ENCODE results near the gene ADARB1. TPM values are rescaled to one million over a fixed set of nuclear protein-coding genes. Genes with fewer than 3 reads are reported as not detected.

ADARB1 gene
- polyA plus RNA-seq, 1 donor (not counting 4 experiments of a cell fraction or from before 2014, with no cell fraction given) = 13.0 TPM

DNA sequence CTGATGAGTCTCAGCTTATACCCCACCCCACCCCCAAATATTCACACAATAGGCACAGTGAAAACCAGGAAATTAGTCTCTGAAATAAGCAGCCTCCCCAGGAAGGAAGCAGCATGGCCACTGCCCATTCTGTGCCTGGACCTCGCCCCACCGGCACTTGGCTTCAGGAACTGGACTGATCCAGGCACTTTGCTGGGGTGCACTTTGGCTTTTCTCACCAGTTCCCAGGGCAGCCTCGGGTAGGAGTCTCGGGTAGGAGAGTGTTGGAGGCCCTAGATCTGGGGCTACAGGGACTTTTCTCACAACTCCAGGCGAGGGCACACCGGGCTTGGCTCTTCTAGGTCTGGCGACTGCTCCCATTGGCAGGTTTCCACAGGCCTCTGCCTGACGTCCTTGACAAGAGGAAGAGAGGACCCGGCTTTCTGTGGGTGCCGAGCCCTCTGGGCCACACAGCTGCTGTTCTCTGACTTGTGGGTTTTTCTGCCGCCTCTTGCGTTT is 18.7 kb downstream of the ADARB1 start:
- no peak overlapping the region for H3K27ac ChIP-seq (ENCODE audit: control insufficient read depth, insufficient read depth, low read length)
- FAIRE-seq = no peak

GRCh38 chr21:45094412-45094811 is 20.0 kb downstream of the ADARB1 start:
- Histone ChIP-seq H3K4me2 (ENCODE audit: control insufficient read depth, extremely low read depth, insufficient read depth, low read depth, low read length) (no peak overlapping the region), H3K27me3 (ENCODE audit: control insufficient read depth, extremely low read depth, insufficient read depth, low read length) (no peaks in the 10 kb centered on the region), H3K27ac (ENCODE audit: control insufficient read depth, insufficient read depth, low read length) (no peak overlapping the region), H3K9me3 (ENCODE audit: control insufficient read depth, low read depth, low read length) (no peaks in the 10 kb centered on the region), H3K9ac (ENCODE audit: control insufficient read depth, extremely low read depth, insufficient read depth, low read length) (no peak overlapping the region), H3K9me1 (ENCODE audit: control insufficient read depth, extremely low read depth, insufficient read depth, low read length) (no peaks in the 10 kb centered on the region), H4K20me1 (ENCODE audit: control insufficient read depth, extremely low read depth, insufficient read depth, low read length) (peaks cover 6% of the 10 kb centered on the region), H3K4me1 (ENCODE audit: control insufficient read depth, extremely low read depth, insufficient read depth, low read length) (peaks cover 5% of the 10 kb centered on the region), H3K36me3 (ENCODE audit: control insufficient read depth in 2 of 2, extremely low read depth in 1 of 2, insufficient read depth in 2 of 2, low read length in 2 of 2) (peaks cover 0 to 4% of the 10 kb centered on the region in 2 experiments), H2AFZ (ENCODE audit: control insufficient read depth, low read length) (no peak overlapping the region), H3K4me3 (ENCODE audit: control insufficient read depth in 2 of 3, extremely low read depth in 1 of 3, insufficient read depth in 2 of 3, low read depth in 1 of 3, low read length in 3 of 3) (no peak overlapping the region), H3K79me2 (ENCODE audit: control insufficient read depth, insufficient read depth, low read length) (peaks cover 34% of the 10 kb centered on the region)
- DNase-seq (ENCODE audit: low read depth, low spot score) (no peak), FAIRE-seq (no peak)
- dilution Hi-C loops (cut with MboI; ENCODE audit: extremely low pct_ligation_motif_present, low sequenced_read_pairs) = no loop called here
- no peak for TF ChIP-seq EZH2 (IDR thresholded peaks at IDR 0.05; ENCODE audit: low read length)
- TF ChIP-seq, protein P1, sequence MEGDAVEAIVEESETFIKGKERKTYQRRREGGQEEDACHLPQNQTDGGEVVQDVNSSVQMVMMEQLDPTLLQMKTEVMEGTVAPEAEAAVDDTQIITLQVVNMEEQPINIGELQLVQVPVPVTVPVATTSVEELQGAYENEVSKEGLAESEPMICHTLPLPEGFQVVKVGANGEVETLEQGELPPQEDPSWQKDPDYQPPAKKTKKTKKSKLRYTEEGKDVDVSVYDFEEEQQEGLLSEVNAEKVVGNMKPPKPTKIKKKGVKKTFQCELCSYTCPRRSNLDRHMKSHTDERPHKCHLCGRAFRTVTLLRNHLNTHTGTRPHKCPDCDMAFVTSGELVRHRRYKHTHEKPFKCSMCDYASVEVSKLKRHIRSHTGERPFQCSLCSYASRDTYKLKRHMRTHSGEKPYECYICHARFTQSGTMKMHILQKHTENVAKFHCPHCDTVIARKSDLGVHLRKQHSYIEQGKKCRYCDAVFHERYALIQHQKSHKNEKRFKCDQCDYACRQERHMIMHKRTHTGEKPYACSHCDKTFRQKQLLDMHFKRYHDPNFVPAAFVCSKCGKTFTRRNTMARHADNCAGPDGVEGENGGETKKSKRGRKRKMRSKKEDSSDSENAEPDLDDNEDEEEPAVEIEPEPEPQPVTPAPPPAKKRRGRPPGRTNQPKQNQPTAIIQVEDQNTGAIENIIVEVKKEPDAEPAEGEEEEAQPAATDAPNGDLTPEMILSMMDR (optimal IDR thresholded peaks at IDR 0.05 in 1 of 3, IDR thresholded peaks at IDR 0.05 in 1 of 3, conservative IDR thresholded peaks at IDR 0.05 in 1 of 3; ENCODE audit: extremely low read depth in 1 of 3, insufficient read depth in 2 of 3, low read length in 3 of 3) = no peak

More for the DNA sequence above, 18.7 kb downstream of the ADARB1 start:
- TF ChIP-seq, protein P1 (optimal IDR thresholded peaks at IDR 0.05 in 1 of 3, IDR thresholded peaks at IDR 0.05 in 1 of 3, conservative IDR thresholded peaks at IDR 0.05 in 1 of 3; ENCODE audit: extremely low read depth in 1 of 3, insufficient read depth in 2 of 3, low read length in 3 of 3) = no peak
- no peak for TF ChIP-seq EZH2 (IDR thresholded peaks at IDR 0.05; ENCODE audit: low read length)
- dilution Hi-C loops (cut with MboI; ENCODE audit: extremely low pct_ligation_motif_present, low sequenced_read_pairs) = no loop called here
- H3K9me3 ChIP-seq (ENCODE audit: control insufficient read depth, low read depth, low read length) = no peaks in the 10 kb centered on the region
- no peak overlapping the region for H3K4me2 ChIP-seq (ENCODE audit: control insufficient read depth, extremely low read depth, insufficient read depth, low read depth, low read length)
- H3K9me1 ChIP-seq (ENCODE audit: control insufficient read depth, extremely low read depth, insufficient read depth, low read length) = no peaks in the 10 kb centered on the region
- no peak overlapping the region for H3K9ac ChIP-seq (ENCODE audit: control insufficient read depth, extremely low read depth, insufficient read depth, low read length)
- H4K20me1 ChIP-seq (ENCODE audit: control insufficient read depth, extremely low read depth, insufficient read depth, low read length) = peaks cover 6% of the 10 kb centered on the region
- no peaks in the 10 kb centered on the region for H3K27me3 ChIP-seq (ENCODE audit: control insufficient read depth, extremely low read depth, insufficient read depth, low read length)
- no peak overlapping the region for H2AFZ ChIP-seq (ENCODE audit: control insufficient read depth, low read length)
- H3K4me1 ChIP-seq (ENCODE audit: control insufficient read depth, extremely low read depth, insufficient read depth, low read length) = peaks cover 5% of the 10 kb centered on the region
- peaks cover 39% of the 10 kb centered on the region for H3K79me2 ChIP-seq (ENCODE audit: control insufficient read depth, insufficient read depth, low read length)
- peaks cover 0 to 3% of the 10 kb centered on the region in 2 experiments for H3K36me3 ChIP-seq (ENCODE audit: control insufficient read depth in 2 of 2, extremely low read depth in 1 of 2, insufficient read depth in 2 of 2, low read length in 2 of 2)
- H3K4me3 ChIP-seq (ENCODE audit: control insufficient read depth in 2 of 3, extremely low read depth in 1 of 3, insufficient read depth in 2 of 3, low read depth in 1 of 3, low read length in 3 of 3) = no peak overlapping the region
- no peak for DNase-seq (ENCODE audit: low read depth, low spot score)
